Activated naive CD4-positive, alpha-beta T cell treated with anti-CD3 and anti-CD28 coated beads, Interleukin-2, amount 50 U/mL, for 72 hours (primary cell): ENCODE data around the gene EDIL3. TPM values are rescaled to one million over a fixed set of nuclear protein-coding genes. Genes with fewer than 3 reads are reported as not detected.

ENCODE experiments used
- ATAC-seq, 2 donors: fragments of 150-1000 bp; cut with Tn5 transposase; 2 replicates each; pipeline ENCODE4 v1.10.0; 2021; ENCODE audit warnings: mild to moderate bottlenecking in 2 of 2, moderate library complexity in 2 of 2
- DNase-seq, 2 donors: peaks; one replicate each; pipeline ENCODE4 v3.0.0; 2021 to 2022; ENCODE audit warnings: low spot score in 2 of 2
- H3K27ac Mint-ChIP-seq, 2 donors: one replicate each; pipeline ENCODE4 v1.8.0; 2022; ENCODE audit warnings: mild to moderate bottlenecking in 2 of 2, mixed read lengths in 2 of 2
- H3K36me3 Mint-ChIP-seq, 2 donors: one replicate each; pipeline ENCODE4 v1.8.0; 2022; ENCODE audit warnings: mixed read lengths in 2 of 2
- H3K9me3 Mint-ChIP-seq, 2 donors: one replicate each; pipeline ENCODE4 v1.8.0; 2022; ENCODE audit warnings: mixed read lengths in 2 of 2
- total RNA-seq, 2 donors: library from RNA; stranded (reverse); gene quantifications; one replicate each; pipeline ENCODE4 v1.2.3, GENCODE V29; 2022

The EDIL3 gene
- total RNA-seq, 2 donors from 2014 or later = not detected

DNA sequence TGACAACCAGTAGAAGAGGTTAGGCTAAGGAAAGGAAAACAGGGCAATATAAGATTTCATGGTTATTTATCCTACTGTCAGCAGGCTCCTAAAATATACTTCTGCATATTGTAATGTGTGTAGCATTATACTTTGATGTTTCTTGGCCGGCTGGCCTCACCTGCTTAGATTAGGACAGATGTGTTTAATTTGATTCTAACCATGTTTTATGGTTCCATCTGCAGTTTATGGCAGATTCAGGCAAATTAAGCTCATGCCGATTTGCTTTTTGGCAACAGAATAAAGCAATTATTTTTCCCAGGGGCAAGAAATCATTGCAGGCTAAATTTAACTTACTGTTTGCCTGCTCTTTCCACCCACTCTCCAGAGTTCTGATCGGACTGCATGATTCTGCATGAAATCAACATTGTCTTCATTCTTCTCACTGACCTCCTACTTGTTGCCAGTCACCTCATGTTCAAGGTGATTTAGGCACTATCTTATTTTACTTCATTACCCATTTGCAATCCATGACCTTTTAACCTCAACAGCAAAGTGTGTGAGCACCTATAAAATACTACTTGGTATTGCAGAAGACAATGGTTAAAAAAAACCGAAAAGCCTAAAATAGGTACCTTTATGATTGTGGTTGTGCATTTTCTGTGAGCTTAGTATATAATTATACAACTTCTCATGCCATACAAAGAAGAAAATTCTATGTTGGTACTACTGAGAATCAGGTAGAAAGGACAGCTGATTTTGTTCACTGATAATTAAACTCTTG is 125.2 kb downstream of the EDIL3 start:
- peaks cover 0 to 22% of the 10 kb centered on the region in 2 donors for H3K9me3 Mint-ChIP-seq
- no peak overlapping the region for H3K27ac Mint-ChIP-seq
- no peaks in the 10 kb centered on the region for H3K36me3 Mint-ChIP-seq
- no peak for ATAC-seq
- DNase-seq = no peak

DNA sequence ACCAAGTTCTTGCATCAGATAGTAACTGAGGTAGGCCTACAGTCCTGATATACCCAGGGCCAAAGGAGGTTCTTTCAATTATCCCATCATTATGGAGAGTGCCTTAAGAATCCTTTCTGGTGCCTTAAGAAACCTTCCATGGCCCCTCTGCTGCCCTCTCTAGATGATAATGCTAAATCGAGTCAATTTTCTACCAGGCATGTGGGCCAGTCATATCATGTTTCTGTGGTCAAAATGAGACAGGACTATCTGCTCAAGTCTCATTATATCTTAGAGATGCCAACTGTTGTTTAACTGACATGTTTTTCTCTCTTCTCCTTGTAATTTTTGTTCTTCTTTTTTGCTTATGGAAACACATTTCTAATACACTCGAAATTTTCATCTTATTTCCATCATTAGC is 127.6 kb downstream of the EDIL3 start:
- DNase-seq = no peak
- H3K9me3 Mint-ChIP-seq = peaks cover 0 to 16% of the 10 kb centered on the region in 2 donors
- ATAC-seq = no peak
- H3K27ac Mint-ChIP-seq = no peak overlapping the region
- no peaks in the 10 kb centered on the region for H3K36me3 Mint-ChIP-seq

DNA sequence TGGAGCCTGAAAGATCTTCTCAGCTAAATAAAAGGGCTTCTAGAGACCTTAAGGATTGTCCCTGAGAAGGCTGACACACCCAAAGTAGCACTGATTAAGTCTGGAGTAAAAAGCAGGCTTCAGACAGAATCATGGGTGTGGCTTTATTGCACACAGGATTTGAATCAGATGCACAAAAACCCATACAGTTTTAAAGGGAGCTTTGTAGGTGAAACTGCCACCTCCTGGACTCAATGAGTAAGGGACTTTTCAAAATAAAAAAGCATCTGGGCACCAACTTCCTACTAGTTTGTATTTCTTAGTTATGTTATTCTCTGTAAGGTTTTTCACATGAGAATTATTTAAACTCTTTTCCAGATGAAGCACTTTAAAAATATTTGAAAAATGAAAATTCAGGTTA is 129.4 kb downstream of the EDIL3 start:
- DNase-seq = no peak
- H3K9me3 Mint-ChIP-seq = peaks cover 0 to 16% of the 10 kb centered on the region in 2 donors
- H3K27ac Mint-ChIP-seq = no peak overlapping the region
- ATAC-seq = no peak
- H3K36me3 Mint-ChIP-seq = no peaks in the 10 kb centered on the region

DNA sequence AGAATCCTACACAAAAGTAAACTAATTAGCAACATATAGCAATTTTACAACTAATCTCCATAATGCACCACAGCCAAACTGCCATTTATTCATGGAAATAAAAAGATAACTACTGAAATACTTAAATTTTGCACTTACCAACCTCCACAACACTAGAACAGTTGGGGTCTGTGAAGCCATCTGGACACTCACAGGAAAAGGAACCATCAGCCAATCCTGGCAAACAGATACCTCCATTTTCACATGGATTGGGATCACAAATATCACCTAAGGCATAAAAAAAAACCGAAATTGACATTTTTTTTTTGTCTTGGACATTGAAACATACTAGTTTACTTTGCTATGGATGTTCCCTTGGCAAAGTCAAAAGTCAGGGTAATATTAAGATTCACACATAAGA is 130.7 kb downstream of the EDIL3 start:
- Mint-ChIP-seq H3K27ac (no peak overlapping the region), H3K9me3 (peaks cover 0 to 10% of the 10 kb centered on the region in 2 donors), H3K36me3 (no peaks in the 10 kb centered on the region)
- DNase-seq = no peak
- no peak for ATAC-seq

DNA sequence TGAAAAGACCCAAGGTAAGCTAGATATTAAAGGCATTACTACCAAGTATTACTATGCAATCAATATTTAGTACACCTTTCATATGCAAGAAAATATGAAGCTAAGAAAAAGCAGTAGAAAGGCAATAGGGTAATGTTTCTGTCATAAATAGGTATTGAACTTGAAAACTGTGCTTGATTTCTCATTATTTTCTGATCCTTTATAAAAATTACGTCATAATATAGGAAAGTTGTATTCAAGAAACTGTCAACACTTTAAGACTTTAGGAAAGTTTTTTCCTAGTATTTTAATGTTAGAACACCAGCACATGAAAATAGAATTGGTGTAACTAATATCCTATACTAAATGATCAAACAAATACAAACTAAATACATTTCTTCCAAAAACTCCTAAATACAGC is 133.2 kb downstream of the EDIL3 start:
- H3K27ac Mint-ChIP-seq = no peak overlapping the region
- DNase-seq (no peak), ATAC-seq (no peak)
- H3K36me3 Mint-ChIP-seq = no peaks in the 10 kb centered on the region
- H3K9me3 Mint-ChIP-seq = peaks cover 7 to 15% of the 10 kb centered on the region in 2 donors

DNA sequence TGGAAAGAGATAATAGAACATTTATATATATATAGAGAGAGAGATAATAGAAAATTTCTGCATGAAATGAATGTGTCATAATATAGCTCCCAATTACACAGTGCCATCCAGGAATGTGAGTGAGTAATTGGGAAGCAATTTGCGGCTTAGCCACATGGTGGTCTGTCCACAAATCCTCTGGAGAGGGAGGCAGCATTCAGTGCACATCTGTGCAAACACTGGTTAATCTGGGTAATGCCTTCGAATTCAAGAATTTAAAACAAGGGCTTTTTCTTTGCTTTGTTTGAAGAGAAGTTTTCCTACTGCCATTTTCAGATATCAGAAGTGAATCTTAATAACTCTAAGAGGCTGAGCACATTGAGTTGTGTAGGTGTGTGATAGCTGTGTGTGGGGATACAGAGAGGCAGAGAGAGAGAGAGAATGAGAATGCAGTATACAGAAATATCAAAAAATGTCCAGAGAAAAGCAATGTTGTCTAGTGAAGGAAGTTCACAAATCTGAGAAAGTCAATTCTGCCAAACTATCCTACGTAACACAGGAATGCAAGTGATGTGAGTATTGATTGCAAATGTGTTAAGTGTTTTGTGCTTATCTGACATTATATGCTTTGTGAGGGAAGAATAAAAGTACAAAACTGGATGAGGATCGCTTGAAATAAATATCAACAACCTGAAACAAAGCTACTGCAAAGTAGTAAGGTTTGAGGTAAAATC is 134.6 kb downstream of the EDIL3 start:
- H3K9me3 Mint-ChIP-seq = peaks cover 7 to 10% of the 10 kb centered on the region in 2 donors
- DNase-seq (no peak), ATAC-seq (no peak)
- H3K27ac Mint-ChIP-seq = no peak overlapping the region
- H3K36me3 Mint-ChIP-seq = no peaks in the 10 kb centered on the region

DNA sequence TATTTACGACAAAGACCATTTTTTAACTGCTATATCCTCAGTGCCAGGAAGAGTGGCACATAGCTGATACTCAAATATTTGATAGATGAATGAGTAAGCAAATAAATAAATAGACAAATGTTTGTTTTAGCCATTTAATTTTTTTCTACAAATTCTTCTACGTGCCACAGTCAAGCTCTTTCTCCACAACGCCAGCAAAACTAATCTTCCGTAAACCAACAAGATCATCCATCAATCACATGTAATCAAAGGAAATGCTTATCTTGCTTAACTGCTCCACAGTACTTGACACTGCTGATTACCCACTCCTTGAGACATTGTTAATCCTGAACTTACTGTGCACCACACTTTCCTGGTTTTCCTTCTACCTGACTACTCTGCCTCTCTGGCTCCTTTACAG is 136.7 kb downstream of the EDIL3 start:
- no peak for ATAC-seq
- H3K9me3 Mint-ChIP-seq = peaks cover 7 to 10% of the 10 kb centered on the region in 2 donors
- no peak for DNase-seq
- no peak overlapping the region for H3K27ac Mint-ChIP-seq
- H3K36me3 Mint-ChIP-seq = no peaks in the 10 kb centered on the region

DNA sequence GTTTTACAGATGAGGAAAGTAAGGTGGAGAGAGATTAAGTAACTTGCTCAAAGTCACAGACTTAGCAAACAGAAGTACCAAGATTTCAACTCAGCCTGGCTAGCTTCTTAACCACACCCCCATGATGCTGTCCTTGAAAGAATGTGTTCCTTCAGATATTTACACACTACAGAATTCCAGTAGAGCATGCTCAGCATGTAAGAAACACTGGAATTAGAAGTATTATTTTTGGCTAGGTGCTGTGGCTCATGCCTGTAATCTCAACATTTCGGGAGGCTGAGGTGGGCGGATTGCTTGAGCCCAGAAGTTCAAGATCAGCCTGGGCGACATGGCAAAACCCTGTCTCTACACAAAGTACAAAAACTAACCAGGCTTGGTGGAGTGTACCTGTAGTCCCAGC is 142.4 kb downstream of the EDIL3 start:
- no peak for DNase-seq
- ATAC-seq = no peak

DNA sequence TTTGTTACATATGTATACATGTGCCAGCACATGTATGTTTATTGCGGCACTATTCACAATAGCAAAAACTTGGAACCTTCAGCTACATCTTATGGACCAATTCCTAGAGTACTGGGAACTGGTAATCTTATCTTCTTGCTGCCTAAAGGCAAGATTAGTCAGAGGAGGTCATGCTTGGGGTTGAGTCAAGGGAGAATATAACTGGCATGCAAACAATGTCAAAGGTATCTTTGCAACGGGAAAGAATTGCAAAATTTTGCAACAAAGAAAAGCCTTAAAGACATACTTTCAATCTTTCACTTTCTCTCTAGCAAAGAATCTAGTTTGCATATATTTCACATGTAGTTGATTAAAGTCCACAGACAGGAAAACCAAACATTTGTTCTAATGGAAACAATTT is 145.2 kb downstream of the EDIL3 start:
- H3K27ac Mint-ChIP-seq = no peak overlapping the region
- no peak for DNase-seq
- no peak for ATAC-seq
- H3K9me3 Mint-ChIP-seq = no peaks in the 10 kb centered on the region
- no peaks in the 10 kb centered on the region for H3K36me3 Mint-ChIP-seq

More for the DNA sequence above, 142.4 kb downstream of the EDIL3 start:
- H3K36me3 Mint-ChIP-seq = no peaks in the 10 kb centered on the region
- H3K9me3 Mint-ChIP-seq = no peaks in the 10 kb centered on the region
- H3K27ac Mint-ChIP-seq = no peak overlapping the region

DNA sequence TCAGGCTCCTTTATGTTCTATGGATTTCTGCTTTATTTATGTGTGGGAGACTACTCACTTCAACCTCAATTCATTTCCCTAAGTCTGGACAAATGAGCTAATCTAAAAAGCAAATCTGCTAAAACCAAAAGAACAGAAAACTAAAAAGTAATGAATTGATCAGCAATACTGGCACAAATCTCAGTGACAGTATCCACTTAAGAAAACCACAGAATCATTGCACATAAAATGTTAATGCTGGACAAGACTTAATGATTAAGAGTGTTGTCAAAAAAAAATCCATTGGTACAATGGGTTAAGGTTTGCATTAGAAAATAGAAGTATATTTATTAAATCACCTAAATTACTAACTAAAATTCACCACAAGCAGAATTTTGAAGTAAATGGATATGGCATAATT is 147.6 kb downstream of the EDIL3 start:
- no peak overlapping the region for H3K27ac Mint-ChIP-seq
- H3K36me3 Mint-ChIP-seq = no peaks in the 10 kb centered on the region
- ATAC-seq (no peak), DNase-seq (no peak)
- H3K9me3 Mint-ChIP-seq = no peaks in the 10 kb centered on the region

DNA sequence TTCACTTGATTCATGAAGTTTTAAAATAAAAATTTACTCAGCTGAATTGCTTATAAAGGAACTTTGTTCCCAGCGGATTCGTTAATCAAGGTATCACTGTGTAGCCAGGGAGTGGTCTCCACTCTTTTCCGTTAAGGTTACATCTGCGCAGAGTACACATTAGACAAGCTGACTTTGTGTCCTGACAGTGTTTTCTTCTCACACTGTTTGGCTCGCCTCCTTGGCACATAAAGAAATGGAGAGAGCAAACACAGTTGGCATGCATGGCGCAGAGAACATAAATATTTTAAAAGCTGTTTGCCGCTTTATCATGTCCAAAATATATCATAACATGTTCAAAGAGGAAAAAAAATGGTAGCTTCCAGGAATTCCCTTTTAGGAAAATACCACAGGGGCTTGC is 153.2 kb downstream of the EDIL3 start:
- no peak overlapping the region for H3K27ac Mint-ChIP-seq
- ATAC-seq = no peak

DNA sequence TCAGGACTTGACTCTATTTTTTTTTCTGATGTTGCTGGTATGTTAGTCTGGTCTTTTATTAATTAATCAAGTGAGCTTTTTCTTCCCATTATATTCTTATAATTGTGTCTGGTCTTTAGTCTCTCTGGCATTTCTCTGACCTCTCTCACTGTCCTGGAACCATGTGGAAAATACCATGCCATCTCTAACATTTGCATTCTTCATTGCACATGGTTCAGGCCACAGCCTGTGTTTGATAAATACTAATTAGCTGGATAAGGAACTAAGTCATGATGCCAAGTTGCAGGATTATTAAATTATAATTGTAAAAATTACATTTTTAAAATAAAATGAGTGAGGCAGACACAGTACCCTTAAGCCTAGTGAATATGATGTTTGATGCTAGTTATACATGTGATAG is 155.6 kb downstream of the EDIL3 start:
- Mint-ChIP-seq H3K36me3 (no peaks in the 10 kb centered on the region), H3K9me3 (no peaks in the 10 kb centered on the region), H3K27ac (no peak overlapping the region)
- no peak for ATAC-seq
- DNase-seq = no peak

More for the DNA sequence above, 153.2 kb downstream of the EDIL3 start:
- DNase-seq = no peak
- Mint-ChIP-seq H3K9me3 (no peaks in the 10 kb centered on the region), H3K36me3 (no peaks in the 10 kb centered on the region)

DNA sequence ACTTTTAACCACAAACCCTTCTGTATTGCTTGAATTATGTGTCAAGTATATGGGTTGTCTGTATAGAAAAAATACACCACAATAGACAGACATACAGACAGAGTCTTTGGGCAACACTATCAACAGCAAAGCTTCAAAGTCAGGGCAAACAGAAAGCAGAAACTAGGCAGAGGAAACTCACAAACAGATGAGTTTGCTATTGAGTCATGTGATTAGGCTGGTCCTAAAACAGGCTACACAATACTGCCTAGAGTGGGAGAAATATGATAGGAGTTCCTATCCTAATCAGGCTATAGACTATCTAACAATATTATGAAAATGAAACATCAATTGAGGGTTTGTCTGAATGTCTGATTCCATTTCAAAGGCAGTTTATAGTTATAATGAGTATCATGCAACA is 156.4 kb downstream of the EDIL3 start:
- ATAC-seq (no peak), DNase-seq (no peak)
- Mint-ChIP-seq H3K9me3 (no peaks in the 10 kb centered on the region), H3K36me3 (no peaks in the 10 kb centered on the region), H3K27ac (no peak overlapping the region)

DNA sequence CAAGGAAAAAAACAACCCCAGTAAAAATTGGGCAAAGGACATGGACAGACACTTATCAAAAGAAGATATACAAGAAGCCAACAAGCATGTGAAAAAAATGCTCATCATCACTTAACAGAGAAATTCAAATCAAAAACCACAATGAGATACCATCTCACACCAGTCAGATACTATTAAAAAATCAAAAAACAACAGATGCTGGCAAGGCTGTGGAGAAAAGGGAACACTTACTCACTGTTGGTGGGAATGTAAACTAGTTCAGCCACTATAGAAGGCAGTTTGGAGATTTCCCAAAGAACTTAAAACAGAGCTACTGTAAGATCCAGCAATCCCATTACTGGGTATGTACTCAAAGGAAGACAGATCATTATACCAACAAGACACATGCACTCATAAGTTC is 157.4 kb downstream of the EDIL3 start:
- DNase-seq = no peak
- Mint-ChIP-seq H3K9me3 (no peaks in the 10 kb centered on the region), H3K36me3 (no peaks in the 10 kb centered on the region), H3K27ac (no peak overlapping the region)
- no peak for ATAC-seq

DNA sequence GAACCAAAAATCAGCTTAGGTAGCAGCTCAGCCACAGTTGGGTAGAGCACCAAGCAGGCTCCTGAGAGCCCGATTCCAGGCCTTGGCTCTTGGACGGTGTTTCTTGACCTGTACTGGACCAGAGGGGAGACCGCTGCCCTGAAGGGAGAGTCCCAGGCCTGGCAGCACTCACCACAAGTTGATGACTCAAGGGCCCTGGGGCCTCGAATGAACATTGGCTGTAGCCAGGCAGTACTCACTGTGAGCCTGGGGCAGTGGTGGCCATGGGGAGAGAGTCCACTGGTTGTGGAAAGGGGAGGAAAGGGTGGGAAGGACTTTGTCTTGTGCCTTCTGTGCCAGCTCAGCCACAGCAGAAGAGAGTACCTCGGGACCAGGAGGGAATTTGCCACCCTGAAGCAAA is 166.1 kb downstream of the EDIL3 start:
- Mint-ChIP-seq H3K36me3 (no peaks in the 10 kb centered on the region), H3K9me3 (peaks cover 6 to 9% of the 10 kb centered on the region in 2 donors), H3K27ac (no peak overlapping the region)
- DNase-seq (no peak), ATAC-seq (no peak)

DNA sequence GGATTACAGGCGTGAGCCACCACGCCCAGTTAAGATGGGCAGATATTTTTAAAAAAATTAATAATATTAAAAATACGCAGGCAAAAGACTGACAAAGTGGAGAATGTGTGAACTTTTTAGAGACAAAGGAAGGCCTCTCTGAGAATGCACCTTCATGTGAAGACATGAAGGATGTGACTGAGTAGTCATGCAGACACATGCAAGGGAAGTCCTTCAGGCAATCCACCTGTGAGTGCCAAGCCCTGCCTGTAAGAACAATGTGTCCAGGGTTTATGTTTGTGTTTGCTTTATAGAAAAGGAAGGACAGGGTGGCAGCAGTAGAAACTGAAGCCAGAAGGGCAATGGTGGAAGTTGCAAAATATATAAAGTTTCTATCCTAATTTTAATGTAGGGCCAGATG is 169.2 kb downstream of the EDIL3 start:
- no peak for DNase-seq
- ATAC-seq = no peak
- Mint-ChIP-seq H3K9me3 (peaks cover 12 to 18% of the 10 kb centered on the region in 2 donors), H3K36me3 (no peaks in the 10 kb centered on the region), H3K27ac (no peak overlapping the region)

DNA sequence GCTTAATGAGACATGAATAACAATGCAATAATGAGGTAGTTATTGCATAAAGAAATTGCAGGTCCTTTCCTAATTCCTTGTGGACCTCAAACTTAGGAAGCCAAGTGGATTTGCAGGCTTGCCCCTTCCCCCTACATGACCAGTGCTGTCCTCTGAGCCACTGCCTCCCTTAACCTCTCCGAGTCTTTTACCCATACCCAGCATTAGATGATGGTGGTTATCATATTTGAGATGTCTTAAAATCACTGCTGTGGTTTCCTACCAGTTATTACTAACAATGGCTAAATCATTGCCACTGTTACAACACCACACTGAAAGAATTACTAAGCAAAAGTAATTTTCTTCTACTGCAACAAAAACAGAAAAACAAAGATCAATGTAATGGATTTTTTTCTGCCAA is 170.8 kb downstream of the EDIL3 start:
- DNase-seq = no peak
- no peak for ATAC-seq

DNA sequence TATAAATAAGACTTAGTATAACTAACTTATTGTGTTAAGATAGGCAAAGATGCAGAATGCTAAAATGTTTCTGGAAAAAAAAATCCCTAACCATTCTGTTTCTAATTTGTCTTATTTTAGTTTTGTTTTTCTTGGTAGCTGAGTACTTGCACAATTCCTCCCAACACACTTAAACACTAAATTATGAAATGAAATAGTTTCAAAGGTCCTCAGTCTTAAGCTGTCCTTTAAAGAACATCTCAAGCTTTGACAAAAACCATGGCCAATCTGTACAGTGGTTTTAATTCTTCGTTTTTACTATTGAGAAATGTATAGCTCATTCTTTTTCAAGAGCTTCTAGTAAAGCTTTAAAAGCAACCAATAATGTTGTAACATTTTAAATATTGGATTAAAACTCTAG is 171.5 kb downstream of the EDIL3 start:
- DNase-seq (no peak), ATAC-seq (no peak)
- Mint-ChIP-seq H3K9me3 (peaks cover 6 to 10% of the 10 kb centered on the region in 2 donors), H3K36me3 (no peaks in the 10 kb centered on the region), H3K27ac (no peak overlapping the region)

More for the DNA sequence above, 170.8 kb downstream of the EDIL3 start:
- Mint-ChIP-seq H3K27ac (no peak overlapping the region), H3K36me3 (no peaks in the 10 kb centered on the region), H3K9me3 (peaks cover 6 to 10% of the 10 kb centered on the region in 2 donors)
